NCI-H526 treated with DMSO at 0.1 percent for 48 hours (cell line): Measurements from ENCODE around the gene SAMD8.
"Not testable (repeated sequence)": the region's sequence is repeated elsewhere in the genome, so short reads cannot be mapped to it uniquely, and the experiment has no call there.

Source experiments
- DNase-seq: peaks from one replicate; lab custom pipeline; 2025; lab: John Stamatoyannopoulos, UW

The SAMD8 gene

GRCh38 chr10:75140246-75140645 lies 28.8 kb downstream of the SAMD8 start:
- no peak for DNase-seq

DNA sequence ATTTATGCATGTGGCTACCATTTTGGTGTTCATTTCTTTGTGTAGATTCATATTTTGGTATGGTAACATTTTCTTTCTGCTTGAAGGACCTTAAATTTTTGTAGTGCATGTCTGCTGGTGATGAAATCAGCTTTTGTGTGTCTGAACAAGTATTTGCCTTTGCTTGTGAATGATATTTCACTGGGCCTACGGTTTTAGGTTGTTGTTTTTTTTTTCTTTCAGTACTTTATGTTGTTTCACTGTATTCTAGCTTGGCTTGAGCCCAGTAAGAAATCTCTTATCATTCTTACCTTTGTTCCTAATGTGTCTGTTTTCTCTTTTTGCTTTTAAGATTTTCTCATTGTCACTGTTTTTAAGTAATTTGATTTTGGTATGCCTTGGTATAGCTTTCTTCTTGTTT lies 31.9 kb downstream of the SAMD8 start:
- DNase-seq, result no peak

GRCh38 chr10:75145590-75145989 lies 34.1 kb downstream of the SAMD8 start:
- no peak for DNase-seq

- DNase-seq, result no peak
These were observed 35.3 kb downstream of the SAMD8 start for GRCh38 chr10:75146780-75147179.

DNA sequence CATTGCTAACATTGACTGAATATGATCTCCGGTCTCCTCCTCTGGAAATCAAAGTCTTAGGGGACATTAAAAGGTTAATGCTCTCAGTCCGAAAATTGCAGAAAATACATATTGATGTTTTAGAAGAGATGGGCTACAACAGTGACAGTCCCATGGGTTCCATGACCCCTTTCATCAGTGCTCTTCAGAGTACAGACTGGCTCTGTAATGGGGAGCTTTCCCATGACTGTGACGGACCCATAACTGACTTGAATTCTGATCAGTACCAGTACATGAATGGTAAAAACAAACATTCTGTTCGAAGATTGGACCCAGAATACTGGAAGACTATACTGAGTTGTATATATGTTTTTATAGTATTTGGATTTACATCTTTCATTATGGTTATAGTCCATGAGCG lies 39.2 kb downstream of the SAMD8 start:
- DNase-seq, result no peak

DNA sequence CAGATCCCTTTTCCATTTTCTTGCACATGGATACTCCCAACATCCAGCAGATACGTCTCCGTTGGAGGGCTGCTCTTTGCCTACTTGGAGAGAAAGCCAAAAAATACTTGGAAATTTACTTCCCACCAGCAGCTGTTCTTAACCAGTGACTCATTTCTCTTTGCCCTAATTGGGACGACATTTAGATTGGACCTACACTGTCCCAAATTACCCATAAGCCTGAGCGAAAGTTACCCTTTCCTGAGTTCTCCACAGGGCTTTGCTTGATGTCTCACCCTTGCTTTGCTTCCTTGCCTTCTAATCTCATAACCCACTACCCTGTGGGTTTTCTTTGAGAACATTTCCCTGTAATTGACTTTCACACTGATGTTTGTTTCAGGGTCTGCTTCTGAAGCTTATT lies 48.1 kb downstream of the SAMD8 start:
- no peak for DNase-seq

GRCh38 chr10:75165684-75166622 lies 54.5 kb downstream of the SAMD8 start:
- DNase-seq, result no peak

DNA sequence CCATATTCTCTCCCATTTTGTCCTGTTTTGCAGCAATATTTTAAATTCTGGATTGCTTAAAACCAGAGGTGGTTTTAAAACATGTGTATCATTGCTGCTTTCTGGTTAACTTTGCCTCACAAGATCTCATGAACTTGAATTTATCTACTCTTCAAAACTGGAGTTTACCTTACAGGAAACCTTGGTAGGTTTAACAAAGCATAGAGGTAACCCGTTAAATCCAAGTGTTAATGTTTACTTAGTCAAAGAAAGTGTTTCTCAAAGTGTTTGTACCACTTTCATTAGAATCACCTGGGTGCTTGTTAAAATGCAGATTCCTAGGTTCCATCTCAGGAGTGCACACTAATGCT lies 55.1 kb downstream of the SAMD8 start:
- no peak for DNase-seq

DNA sequence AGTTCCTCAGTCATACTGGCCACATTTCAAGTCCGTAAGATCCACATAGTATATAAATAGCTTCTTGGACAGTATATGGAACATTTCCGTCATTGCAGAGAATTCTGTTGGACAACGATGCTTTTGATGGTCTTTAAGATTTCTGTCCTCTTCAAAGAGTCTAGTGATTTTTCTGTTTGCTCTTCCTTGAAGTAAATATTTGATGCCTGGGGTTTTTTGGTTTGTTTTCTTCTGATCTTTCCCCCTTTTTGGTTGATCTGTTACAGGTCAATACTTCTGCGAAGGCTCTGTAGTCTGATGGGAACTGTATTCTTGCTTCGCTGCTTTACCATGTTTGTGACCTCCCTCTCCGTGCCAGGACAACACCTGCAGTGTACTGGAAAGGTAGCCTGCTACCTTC lies 56.8 kb downstream of the SAMD8 start:
- no peak for DNase-seq

- no peak for DNase-seq
These were observed 58.8 kb downstream of the SAMD8 start for GRCh38 chr10:75170215-75170614.

DNA sequence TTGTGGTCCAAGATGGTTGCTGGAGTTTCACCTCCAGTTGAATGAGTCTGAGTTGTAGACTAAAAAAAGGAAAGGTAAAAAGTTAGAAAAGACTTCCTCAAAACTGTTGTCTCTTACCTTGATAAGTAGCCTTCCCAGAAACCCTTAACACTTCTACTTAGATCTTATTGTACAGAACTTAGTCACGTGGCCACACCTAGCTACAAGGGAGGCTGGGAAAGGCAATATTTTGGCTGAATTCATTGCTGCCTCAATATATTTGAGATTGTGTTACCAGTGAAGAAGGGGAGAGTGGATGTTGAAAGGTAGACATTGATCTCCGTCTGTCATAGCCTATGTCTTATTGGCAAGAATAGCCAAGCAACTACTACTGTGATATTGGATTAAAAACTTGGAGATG lies 63.6 kb downstream of the SAMD8 start:
- DNase-seq, result no peak

- no peak for DNase-seq
These were observed 64.6 kb downstream of the SAMD8 start for GRCh38 chr10:75176046-75176445.

DNA sequence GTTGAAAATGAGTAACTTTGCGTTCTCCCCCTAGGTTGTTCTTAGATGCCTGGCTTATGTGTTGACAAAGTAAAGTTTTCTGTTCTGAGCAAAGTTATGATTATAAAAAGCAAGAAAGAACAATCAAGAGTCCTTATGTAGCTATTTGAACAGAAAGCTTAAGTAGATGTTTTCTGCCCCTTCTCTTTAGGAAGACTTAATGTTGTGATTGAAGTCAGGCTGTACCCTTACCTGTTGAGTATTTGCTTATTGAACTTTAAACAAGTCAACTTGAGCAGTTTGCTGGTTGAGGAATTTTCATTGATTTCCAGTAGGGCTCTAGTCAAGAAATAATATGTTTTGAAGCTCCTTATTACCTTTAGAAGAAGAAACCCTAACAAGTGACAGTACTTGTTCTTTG lies 65.3 kb downstream of the SAMD8 start:
- no peak for DNase-seq

DNA sequence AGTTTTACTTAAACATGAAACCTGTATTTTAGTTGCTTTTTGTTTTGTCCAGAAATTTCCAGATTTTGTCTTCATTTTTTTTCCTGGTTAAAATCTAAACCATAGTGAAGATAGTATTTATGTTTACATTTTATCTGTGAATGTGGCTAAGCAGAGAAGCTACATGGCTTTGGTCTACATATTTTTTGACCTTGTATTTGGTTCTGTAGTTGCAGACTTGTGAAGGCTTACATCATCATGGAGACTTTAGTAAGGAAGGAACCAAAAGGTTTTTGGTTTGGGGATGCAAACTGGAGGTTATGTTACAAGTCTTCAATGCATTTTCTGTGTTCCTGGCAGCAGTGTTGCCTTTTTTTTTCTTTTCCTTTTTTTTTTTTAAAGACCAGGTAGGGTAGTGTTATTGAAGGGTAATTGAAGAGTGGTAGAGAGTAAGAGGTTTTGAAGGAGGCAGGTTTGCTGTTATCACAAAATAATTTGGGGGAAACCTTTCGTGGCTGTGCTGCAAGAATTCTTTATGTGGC lies 68.3 kb downstream of the SAMD8 start:
- no peak for DNase-seq

- no peak for DNase-seq
These were observed 69.1 kb downstream of the SAMD8 start for GRCh38 chr10:75180592-75180991.

- DNase-seq, result no peak
These were observed 69.6 kb downstream of the SAMD8 start for GRCh38 chr10:75181073-75181472.

DNA sequence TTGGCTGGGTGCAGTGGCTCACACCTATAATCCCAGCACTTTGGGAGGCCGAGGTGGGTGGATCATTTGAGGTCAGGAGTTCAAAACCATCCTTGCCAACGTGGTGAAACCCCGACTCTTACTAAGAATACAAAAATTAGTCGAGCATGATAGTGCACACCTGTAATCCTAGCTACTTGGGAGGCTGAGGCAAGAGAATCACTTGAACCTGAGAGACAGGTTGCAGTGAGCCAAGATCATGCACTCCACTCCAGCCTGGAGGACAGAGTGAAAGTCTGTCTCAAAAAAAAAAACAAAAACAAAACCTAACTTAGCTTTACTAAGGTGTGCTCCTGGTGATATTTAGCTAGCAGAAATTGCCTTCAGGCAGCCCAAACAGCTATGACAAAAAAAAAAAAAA lies 74.9 kb downstream of the SAMD8 start:
- DNase-seq, result no peak

DNA sequence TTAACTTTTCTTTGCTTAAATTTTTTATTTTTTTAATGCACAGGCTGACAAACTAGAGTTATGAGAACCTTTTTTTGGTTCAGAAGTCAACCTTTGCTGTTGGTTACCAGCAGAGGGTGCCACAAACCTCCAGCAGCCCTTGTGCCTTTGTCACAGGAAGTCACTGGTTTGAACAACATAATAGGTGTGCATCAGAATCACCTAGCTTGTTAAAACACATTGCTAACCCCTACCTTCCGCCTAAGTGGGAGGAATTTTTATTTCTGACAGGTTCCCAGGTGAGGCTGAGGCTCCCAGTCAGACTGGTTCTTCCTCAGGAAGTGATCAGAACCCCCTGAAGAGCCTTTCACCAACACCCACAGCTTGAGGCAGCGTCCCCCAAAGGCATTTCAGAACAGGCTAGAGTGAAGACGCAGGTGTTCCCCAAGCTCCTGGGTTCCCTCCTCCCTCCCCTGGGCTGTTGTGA lies 76.5 kb downstream of the SAMD8 start:
- no peak for DNase-seq

- not testable (repeated sequence) for DNase-seq
These were observed 77.1 kb downstream of the SAMD8 start for GRCh38 chr10:75188522-75188921.

DNA sequence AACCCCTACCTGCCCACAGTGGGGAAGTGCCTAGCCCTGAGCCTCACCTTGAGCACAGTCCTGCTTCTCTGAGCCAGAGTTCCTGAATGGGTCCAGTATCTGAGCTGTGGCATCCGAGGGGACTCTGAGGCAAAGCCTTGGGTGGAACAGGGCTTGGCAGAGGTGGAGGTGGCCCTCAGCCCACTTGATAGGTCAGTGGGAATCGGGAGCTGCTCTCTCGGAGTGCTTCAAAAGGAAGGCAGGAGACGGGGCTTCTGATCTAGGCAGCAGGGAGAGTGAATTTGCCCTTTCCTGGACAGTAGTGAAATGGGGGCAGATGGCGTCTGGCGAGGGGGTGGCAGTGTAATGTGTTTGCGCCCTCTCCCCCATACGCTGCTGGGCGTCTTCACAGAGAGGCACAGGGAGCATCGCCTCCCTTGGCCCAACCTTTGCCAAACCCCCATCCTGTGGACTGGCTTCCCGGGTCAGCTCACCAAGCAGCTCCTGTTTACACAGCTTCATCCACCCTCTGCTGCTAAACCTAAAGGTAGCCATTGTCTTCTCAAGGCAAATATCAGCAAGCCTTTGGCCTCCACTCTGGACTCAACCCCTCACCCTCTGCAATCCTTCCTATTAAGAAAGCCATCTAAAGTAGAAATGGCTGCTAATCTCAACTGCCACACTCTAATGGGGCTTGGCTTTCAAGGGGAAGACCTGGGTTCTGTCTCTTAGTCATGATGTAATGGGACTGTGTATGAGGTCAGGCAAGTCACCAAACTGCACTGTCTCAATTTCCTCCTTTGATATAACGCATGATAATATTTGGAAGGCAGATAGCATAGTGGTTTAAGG lies 78.0 kb downstream of the SAMD8 start:
- DNase-seq, result no peak

DNA sequence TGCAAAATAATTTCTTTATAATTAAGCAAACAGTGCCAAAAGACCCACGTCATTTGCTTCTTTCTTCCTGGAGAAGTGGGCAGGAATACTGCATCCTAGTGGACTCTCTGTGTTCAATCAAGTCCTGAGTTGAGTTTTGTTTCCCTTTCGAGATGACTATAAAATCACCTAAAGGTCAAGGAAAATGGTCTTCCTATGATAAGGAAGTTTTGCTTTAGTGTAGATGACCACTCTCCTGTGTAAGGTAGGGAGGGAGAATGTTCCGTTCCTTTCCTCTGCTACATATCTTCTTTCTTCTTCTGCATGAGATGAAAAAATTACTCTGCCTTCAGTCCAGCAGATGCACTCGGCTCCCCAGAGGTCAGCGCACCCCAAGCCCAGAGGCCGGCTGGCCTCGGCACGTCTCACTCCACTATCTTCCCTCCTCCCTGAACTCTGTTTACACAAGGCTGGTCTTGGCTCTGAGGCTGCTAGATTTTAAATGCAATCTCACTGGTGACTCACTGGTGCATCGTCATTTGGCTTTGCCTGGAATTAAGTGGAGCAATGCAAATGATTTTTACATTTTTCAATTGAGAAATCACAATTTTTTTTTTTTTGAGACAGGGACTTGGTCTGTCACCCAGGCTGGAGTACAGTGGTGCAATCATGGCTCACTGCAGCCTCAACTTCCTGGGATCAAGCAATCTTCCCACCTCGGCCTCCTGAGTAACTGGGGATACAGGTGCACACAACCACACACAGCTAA lies 80.5 kb downstream of the SAMD8 start:
- no peak for DNase-seq

DNA sequence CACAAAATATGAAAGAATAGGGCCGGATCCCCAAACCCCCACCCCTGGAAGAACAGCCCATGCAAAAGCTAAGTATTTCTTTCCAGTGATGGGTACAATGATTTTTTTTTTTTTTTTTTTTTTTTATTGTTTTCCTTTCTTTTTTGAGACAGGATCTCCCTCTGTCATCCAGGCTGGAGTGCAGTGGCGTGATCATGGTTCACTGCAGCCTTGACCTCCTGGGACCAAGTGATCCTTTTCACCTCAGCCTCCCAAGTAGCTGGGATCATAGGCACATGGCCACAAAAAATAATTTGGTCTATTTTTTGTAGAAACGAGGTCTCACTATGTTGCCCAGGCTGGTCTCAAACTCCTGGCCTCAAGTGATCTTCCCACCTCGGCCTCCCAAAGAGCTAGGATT lies 83.2 kb downstream of the SAMD8 start:
- not testable (repeated sequence) for DNase-seq
